H1 (cell line): ENCODE measurements around the gene ENPP5. TPM values are rescaled to one million over a fixed set of nuclear protein-coding genes. Genes with fewer than 3 reads are reported as not detected.

ENCODE experiments used
- CTCF ChIA-PET: fragments of 300-600 bp; sonication (Branson Sonifier 250); formaldehyde crosslinking; loops from one replicate; lab custom pipeline; 2021; ENCODE audit not compliant: partially characterized antibody; lab: Charles Lee
- POLR2A ChIA-PET: fragments of 300-600 bp; sonication (Branson Sonifier 250); formaldehyde crosslinking; loops from one replicate; lab custom pipeline; 2021; ENCODE audit warnings: inconsistent platforms; ENCODE audit not compliant: partially characterized antibody; lab: Charles Lee
- DNase-seq, 2 experiments: peaks; one replicate each; pipeline versions ENCODE4 v3.0.0 to v3.0.0-alpha.2; 2010 to 2022; ENCODE audit warnings: low spot score in 2 of 2, low read depth in 1 of 2, mixed read lengths in 1 of 2
- FAIRE-seq: peaks from 2 replicates; lab custom pipeline; 2011; peaks lifted over from hg19 to GRCh38; lab: Jason Lieb, UNC
- H2AFZ ChIP-seq: 2 replicates; pipeline ENCODE4 v1.8.1; 2012; ENCODE audit warnings: low read length, inconsistent platforms
- H2AK5ac ChIP-seq: 2 replicates; pipeline ENCODE4 v1.6.1; 2013; ENCODE audit warnings: low read depth, low read length
- H2BK120ac ChIP-seq: replicated peaks from 2 replicates; pipeline ENCODE3; 2013; ENCODE audit warnings: low read depth, low read length, inconsistent platforms
- H2BK12ac ChIP-seq: 2 replicates; pipeline ENCODE4 v1.6.1; 2013; ENCODE audit warnings: low read depth, low read length
- H2BK15ac ChIP-seq: 2 replicates; pipeline ENCODE4 v1.6.1; 2013; ENCODE audit warnings: low read length
- H2BK20ac ChIP-seq: 2 replicates; pipeline ENCODE4 v1.6.1; 2013; ENCODE audit warnings: low read length
- H2BK5ac ChIP-seq: 2 replicates; pipeline ENCODE4 v1.6.1; 2013; ENCODE audit warnings: low read depth, low read length
- H3K14ac ChIP-seq: 2 replicates; pipeline ENCODE4 v1.6.1; 2013; ENCODE audit warnings: inconsistent platforms; ENCODE audit not compliant: insufficient read length
- H3K18ac ChIP-seq: 2 replicates; pipeline ENCODE4 v1.6.1; 2013; ENCODE audit warnings: low read length; ENCODE audit errors: extremely low read depth
- H3K23ac ChIP-seq: 2 replicates; pipeline ENCODE4 v1.6.1; 2013; ENCODE audit warnings: inconsistent platforms; ENCODE audit not compliant: insufficient read length
- H3K23me2 ChIP-seq: 2 replicates; pipeline ENCODE4 v1.6.1; 2013; ENCODE audit warnings: low read depth, low read length
- H3K27ac ChIP-seq: 2 replicates; pipeline ENCODE4 v1.6.1; 2011; ENCODE audit warnings: low read depth, low read length, inconsistent platforms
- H3K27me3 ChIP-seq, 4 experiments: replicated peaks in 1 of 4; 1 replicate in 1 of 4; 2 replicates in 3 of 4; pipeline versions ENCODE4 v1.6.1 to v1.8.1; 2011 to 2013; ENCODE audit warnings: low read length in 3 of 4, mild to moderate bottlenecking in 3 of 4, inconsistent platforms in 2 of 4, mixed read lengths in 2 of 4, moderate library complexity in 1 of 4; ENCODE audit not compliant: control insufficient read depth in 3 of 4, insufficient read depth in 3 of 4; ENCODE audit errors: extremely low read depth in 1 of 4
- H3K36me3 ChIP-seq, 4 experiments: 2 replicates each; pipeline versions ENCODE4 v1.6.1 to v1.8.1; 2011 to 2013; ENCODE audit warnings: mild to moderate bottlenecking in 4 of 4, low read length in 3 of 4, moderate library complexity in 2 of 4, control low read depth in 1 of 4, inconsistent platforms in 1 of 4; ENCODE audit not compliant: insufficient read depth in 4 of 4, control insufficient read depth in 2 of 4
- H3K4ac ChIP-seq: replicated peaks from 2 replicates; pipeline ENCODE3; 2013; ENCODE audit warnings: low read length, low read depth, mixed read lengths, inconsistent platforms; ENCODE audit not compliant: insufficient read length
- H3K4me1 ChIP-seq, 4 experiments: replicated peaks in 1 of 4; 1 replicate in 1 of 4; 2 replicates in 3 of 4; pipeline versions ENCODE4 v1.6.1 to v1.8.1; 2011 to 2013; ENCODE audit warnings: low read length in 3 of 4, inconsistent platforms in 2 of 4, mixed read lengths in 1 of 4; ENCODE audit not compliant: insufficient read depth in 4 of 4, control insufficient read depth in 3 of 4
- H3K4me2 ChIP-seq, 2 experiments: 2 replicates each; pipeline versions ENCODE4 v1.6.1 to v1.8.1; 2011 to 2013; ENCODE audit warnings: low read depth in 2 of 2, low read length in 2 of 2, control low read depth in 1 of 2, inconsistent platforms in 1 of 2, mild to moderate bottlenecking in 1 of 2; ENCODE audit not compliant: insufficient read depth in 1 of 2
- H3K4me3 ChIP-seq, 4 experiments: fragments of 200-600, 300-600 bp in 1 of 4; sonication (generic), shearing (Covaris generic), sonication (Bioruptor Twin) in 1 of 4; 2 replicates each; pipeline versions ENCODE4 v1.5.1 to v1.8.1; 2011 to 2016; ENCODE audit warnings: low read length in 4 of 4, low read depth in 3 of 4, control low read depth in 2 of 4, inconsistent platforms in 2 of 4, mild to moderate bottlenecking in 2 of 4, mixed read lengths in 1 of 4, moderate library complexity in 1 of 4; ENCODE audit not compliant: insufficient read depth in 2 of 4; ENCODE audit errors: extremely low read depth in 1 of 4
- H3K56ac ChIP-seq: replicated peaks from 2 replicates; pipeline ENCODE3; 2013; ENCODE audit warnings: low read depth, mild to moderate bottlenecking, mixed read lengths, low read length, inconsistent platforms; ENCODE audit not compliant: insufficient read length
- H3K79me1 ChIP-seq: 2 replicates; pipeline ENCODE4 v1.6.1; 2013; ENCODE audit warnings: low read depth, low read length, control low read depth
- H3K79me2 ChIP-seq, 2 experiments: 2 replicates each; pipeline versions ENCODE4 v1.6.1 to v1.8.1; 2012 to 2013; ENCODE audit warnings: low read length in 2 of 2, mild to moderate bottlenecking in 2 of 2, inconsistent platforms in 1 of 2; ENCODE audit not compliant: insufficient read depth in 2 of 2, control insufficient read depth in 1 of 2
- H3K9ac ChIP-seq, 4 experiments: replicated peaks in 1 of 4; 1 replicate in 1 of 4; 2 replicates in 3 of 4; pipeline versions ENCODE4 v1.6.1 to v1.8.1; 2011 to 2013; ENCODE audit warnings: low read depth in 3 of 4, low read length in 3 of 4, control low read depth in 2 of 4, mild to moderate bottlenecking in 2 of 4, moderate library complexity in 2 of 4, inconsistent platforms in 1 of 4; ENCODE audit errors: extremely low read depth in 1 of 4
- H3K9me3 ChIP-seq, 2 experiments: 2 replicates each; pipeline versions ENCODE4 v1.6.1 to v1.8.1; 2012 to 2013; ENCODE audit warnings: mild to moderate bottlenecking in 2 of 2, moderate library complexity in 2 of 2, control low read depth in 1 of 2, inconsistent platforms in 1 of 2, low read depth in 1 of 2, low read length in 1 of 2, mixed read lengths in 1 of 2; ENCODE audit not compliant: insufficient read depth in 2 of 2
- H4K20me1 ChIP-seq, 2 experiments: replicated peaks in 1 of 2; 2 replicates each; pipeline versions ENCODE3 to v1.8.1; 2011 to 2013; ENCODE audit warnings: inconsistent platforms in 2 of 2, low read length in 2 of 2, mild to moderate bottlenecking in 1 of 2; ENCODE audit not compliant: insufficient read depth in 2 of 2, control insufficient read depth in 1 of 2
- H4K5ac ChIP-seq: 2 replicates; pipeline ENCODE4 v1.6.1; 2013; ENCODE audit warnings: low read length, low read depth, mixed read lengths, inconsistent platforms; ENCODE audit not compliant: insufficient read length
- H4K8ac ChIP-seq: 2 replicates; pipeline ENCODE4 v1.8.0; 2013; ENCODE audit warnings: mild to moderate bottlenecking, moderate library complexity, low read length, inconsistent platforms; ENCODE audit not compliant: insufficient read depth; ENCODE audit errors: extremely low read depth
- H4K91ac ChIP-seq: replicated peaks from 2 replicates; pipeline ENCODE3; 2013; ENCODE audit warnings: low read length, mixed read lengths, inconsistent platforms; ENCODE audit not compliant: insufficient read length
- CBX5 ChIP-seq: fragments of 300-800, 300-1000 bp; sonication (generic); IDR thresholded peaks from 2 replicates; pipeline ENCODE4 v1.7.1; 2016; ENCODE audit warnings: antibody characterized with exemption, low read length, low read depth
- EGR1 ChIP-seq: IDR thresholded peaks from 2 replicates; pipeline ENCODE4 v1.6.1; 2011; ENCODE audit warnings: low read depth, low read length, borderline replicate concordance
- GTF2F1 ChIP-seq: IDR thresholded peaks from 2 replicates; pipeline ENCODE4 v1.6.1; 2012; ENCODE audit warnings: low read depth, low read length, improper control_type of control experiment, borderline replicate concordance
- JUN ChIP-seq: IDR thresholded peaks from 2 replicates; pipeline ENCODE4 v1.6.1; 2011; ENCODE audit warnings: low read depth, mild to moderate bottlenecking, improper control_type of control experiment, low read length
- POLR2AphosphoS5 ChIP-seq: IDR thresholded peaks from 2 replicates; pipeline ENCODE4 v1.6.1; 2011; ENCODE audit warnings: low read depth, low read length
- SIN3A ChIP-seq, 2 experiments: IDR thresholded peaks in 1 of 2; conservative IDR thresholded peaks in 1 of 2; 2 replicates each; pipeline ENCODE4 v1.6.1; 2011 to 2012; ENCODE audit warnings: low read length in 2 of 2, improper control_type of control experiment in 1 of 2, low read depth in 1 of 2, mild to moderate bottlenecking in 1 of 2
- TAF1 ChIP-seq: IDR thresholded peaks from 2 replicates; pipeline ENCODE4 v1.6.1; 2011; ENCODE audit warnings: mild to moderate bottlenecking, low read depth, low read length
- polyA plus RNA-seq, 7 experiments: library from polyadenylated mRNA; depleted of rRNA in 3 of 7; stranded (reverse) in 5 of 7; unstranded in 2 of 7; fragments of >200 nt in 5 of 7; fragments of 200-250 nt in 2 of 7; gene quantifications; 1 replicate in 5 of 7; 2 replicates in 1 of 7; 4 replicates in 1 of 7; pipeline versions ENCODE4 v1.2.1 to v1.2.3, GENCODE V29; 2011 to 2013; ENCODE audit warnings: missing spikeins in 2 of 7, mixed read lengths in 2 of 7
- total RNA-seq: library from RNA; stranded (reverse); fragmentation: NEBNext Ultra II Directional; extraction: Animal tissue kit (Norgen Biotek cat#: 25700); gene quantifications from 2 replicates; pipeline ENCODE4 v1.2.1, GENCODE V29; 2021
- TF ChIP-seq, protein P1 (sequence below), 3 experiments: IDR thresholded peaks; 1 replicate in 2 of 3; 2 replicates in 1 of 3; pipeline versions ENCODE4 v1.5.1 to v1.6.1; 2011; ENCODE audit warnings: low read length in 3 of 3, mild to moderate bottlenecking in 3 of 3, inconsistent platforms in 2 of 3, low read depth in 1 of 3, moderate library complexity in 1 of 3; ENCODE audit not compliant: insufficient read depth in 1 of 3; ENCODE audit errors: control extremely low read depth in 1 of 3

The ENPP5 gene
- total and polyA plus RNA-seq, 2 of the 8 experiments (the other 6 are each of a cell fraction or from before 2014, with no cell fraction given), result 5.1 to 7.6 TPM

GRCh38 chr6:46219661-46220060 is 48.9 kb upstream of the ENPP5 start:
- no peak for TF ChIP-seq EGR1
- no peak for TF ChIP-seq SIN3A (conservative IDR thresholded peaks at IDR 0.05 in 1 of 2, IDR thresholded peaks at IDR 0.05 in 1 of 2; ENCODE audit: low read depth in 1 of 2, low read length in 2 of 2)
- no peak for TF ChIP-seq CBX5
- TF ChIP-seq GTF2F1, result no peak
- TF ChIP-seq TAF1, result no peak
- TF ChIP-seq, protein P1, sequence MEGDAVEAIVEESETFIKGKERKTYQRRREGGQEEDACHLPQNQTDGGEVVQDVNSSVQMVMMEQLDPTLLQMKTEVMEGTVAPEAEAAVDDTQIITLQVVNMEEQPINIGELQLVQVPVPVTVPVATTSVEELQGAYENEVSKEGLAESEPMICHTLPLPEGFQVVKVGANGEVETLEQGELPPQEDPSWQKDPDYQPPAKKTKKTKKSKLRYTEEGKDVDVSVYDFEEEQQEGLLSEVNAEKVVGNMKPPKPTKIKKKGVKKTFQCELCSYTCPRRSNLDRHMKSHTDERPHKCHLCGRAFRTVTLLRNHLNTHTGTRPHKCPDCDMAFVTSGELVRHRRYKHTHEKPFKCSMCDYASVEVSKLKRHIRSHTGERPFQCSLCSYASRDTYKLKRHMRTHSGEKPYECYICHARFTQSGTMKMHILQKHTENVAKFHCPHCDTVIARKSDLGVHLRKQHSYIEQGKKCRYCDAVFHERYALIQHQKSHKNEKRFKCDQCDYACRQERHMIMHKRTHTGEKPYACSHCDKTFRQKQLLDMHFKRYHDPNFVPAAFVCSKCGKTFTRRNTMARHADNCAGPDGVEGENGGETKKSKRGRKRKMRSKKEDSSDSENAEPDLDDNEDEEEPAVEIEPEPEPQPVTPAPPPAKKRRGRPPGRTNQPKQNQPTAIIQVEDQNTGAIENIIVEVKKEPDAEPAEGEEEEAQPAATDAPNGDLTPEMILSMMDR (IDR thresholded peaks at IDR 0.05; ENCODE audit: control extremely low read depth in 1 of 3, insufficient read depth in 1 of 3, low read depth in 1 of 3, low read length in 3 of 3), result no peak
- TF ChIP-seq POLR2AphosphoS5, result no peak
- no peak for TF ChIP-seq JUN
- no peak overlapping the region for H3K27ac ChIP-seq
- H2BK15ac ChIP-seq, result no peak overlapping the region
- H3K4me1 ChIP-seq, result no peaks in the 10 kb centered on the region
- H3K4ac ChIP-seq, result no peak overlapping the region
- no peak overlapping the region for H3K56ac ChIP-seq
- no peak overlapping the region for H3K4me3 ChIP-seq
- peaks cover 0 to 6% (median 0%) of the 10 kb centered on the region in 4 experiments; a peak in 2 of 7 replicates for H3K27me3 ChIP-seq
- no peak overlapping the region for H2BK5ac ChIP-seq
- H4K5ac ChIP-seq, result no peak overlapping the region
- ChIA-PET CTCF (interaction anchor here (0.7 to 6.3 kb wide), 11 partner anchors 12 to 516 kb away, joined by 3 to 29 read pairs (median 4); no protein-coding TSS in a partner anchor), POLR2A (no interaction called here)
- H3K9me3 ChIP-seq, result no peaks in the 10 kb centered on the region
- H4K8ac ChIP-seq, result no peak overlapping the region
- no peak overlapping the region for H2BK120ac ChIP-seq
- H3K36me3 ChIP-seq, result no peaks in the 10 kb centered on the region
- no peak overlapping the region for H3K23ac ChIP-seq
- no peak overlapping the region for H2BK20ac ChIP-seq
- no peak overlapping the region for H4K91ac ChIP-seq
- H3K18ac ChIP-seq, result no peak overlapping the region
- no peak overlapping the region for H2AK5ac ChIP-seq
- no peak overlapping the region for H3K9ac ChIP-seq
- no peaks in the 10 kb centered on the region for H3K23me2 ChIP-seq
- FAIRE-seq, result no peak
- H3K4me2 ChIP-seq, result no peak overlapping the region
- no peak overlapping the region for H2BK12ac ChIP-seq
- no peaks in the 10 kb centered on the region for H3K79me2 ChIP-seq
- H3K79me1 ChIP-seq, result no peaks in the 10 kb centered on the region
- H3K14ac ChIP-seq, result no peak overlapping the region
- no peak overlapping the region for H2AFZ ChIP-seq
- no peak for DNase-seq
- no peaks in the 10 kb centered on the region for H4K20me1 ChIP-seq
